GM21723 (cell line): ENCODE results near the gene COL4A3.

Experiments
- ATAC-seq: cut with Tn5 transposase; IDR thresholded peaks from one replicate; pipeline ENCODE4 v1.9.1; 2021; ENCODE audit warnings: mild to moderate bottlenecking, moderate library complexity; ENCODE audit not compliant: unreplicated experiment

The COL4A3 gene

GRCh38 chr2:227335713-227336112 lies 171.3 kb downstream of the COL4A3 start:
- ATAC-seq = no peak

GRCh38 chr2:227337442-227337841 lies 173.0 kb downstream of the COL4A3 start:
- no peak for ATAC-seq

GRCh38 chr2:227339098-227339599 lies 174.7 kb downstream of the COL4A3 start:
- no peak for ATAC-seq

GRCh38 chr2:227340106-227340505 lies 175.7 kb downstream of the COL4A3 start:
- no peak for ATAC-seq

- no peak for ATAC-seq
Measured at GRCh38 chr2:227341553-227341952, 177.1 kb downstream of the COL4A3 start.

GRCh38 chr2:227344231-227344630 lies 179.8 kb downstream of the COL4A3 start:
- no peak for ATAC-seq

- ATAC-seq = no peak
Measured at GRCh38 chr2:227347117-227347516, 182.7 kb downstream of the COL4A3 start.

- ATAC-seq = no peak
Measured at GRCh38 chr2:227348324-227348723, 183.9 kb downstream of the COL4A3 start.

GRCh38 chr2:227349989-227350612 lies 185.7 kb downstream of the COL4A3 start:
- ATAC-seq = no peak

GRCh38 chr2:227351639-227352038 lies 187.2 kb downstream of the COL4A3 start:
- peak; percentile 88 for ATAC-seq

GRCh38 chr2:227360351-227360750 lies 195.9 kb downstream of the COL4A3 start:
- no peak for ATAC-seq

- ATAC-seq = no peak
Measured at GRCh38 chr2:227363756-227364155, 199.3 kb downstream of the COL4A3 start.
